H1 (cell line): Measurements from ENCODE around the gene C1orf146.

Experiments
- CEBPB ChIP-seq: IDR thresholded peaks from 2 replicates; pipeline ENCODE4 v1.6.1; 2012; ENCODE audit warnings: low read depth, low read length
- CTCF ChIP-seq, 3 experiments: IDR thresholded peaks; 1 replicate in 2 of 3; 2 replicates in 1 of 3; pipeline versions ENCODE4 v1.5.1 to v1.6.1; 2011; ENCODE audit warnings: low read length in 3 of 3, mild to moderate bottlenecking in 3 of 3, inconsistent platforms in 2 of 3, low read depth in 1 of 3, moderate library complexity in 1 of 3; ENCODE audit not compliant: insufficient read depth in 1 of 3; ENCODE audit errors: control extremely low read depth in 1 of 3
- EZH2 ChIP-seq: fragments of 200-600 bp; sonication (generic); IDR thresholded peaks from 2 replicates; pipeline ENCODE4 v1.7.1; 2012; ENCODE audit warnings: low read depth, mild to moderate bottlenecking, moderate library complexity, low read length, inconsistent platforms; ENCODE audit not compliant: severe bottlenecking
- HDAC6 ChIP-seq: IDR thresholded peaks from one replicate; pipeline ENCODE4 v1.7.1; 2012; ENCODE audit warnings: low read depth, mild to moderate bottlenecking, inconsistent platforms, low read length, moderate library complexity
- POLR2A ChIP-seq, 2 experiments: IDR thresholded peaks; 1 replicate in 1 of 2; 2 replicates in 1 of 2; pipeline ENCODE4 v1.6.1; 2011; ENCODE audit warnings: low read depth in 2 of 2, low read length in 2 of 2, mild to moderate bottlenecking in 2 of 2; ENCODE audit errors: control extremely low read depth in 1 of 2
- POU5F1 ChIP-seq: IDR thresholded peaks from 2 replicates; pipeline ENCODE4 v1.6.1; 2011; ENCODE audit warnings: low read depth, mild to moderate bottlenecking, low read length, moderate library complexity
- SIN3A ChIP-seq, 2 experiments: IDR thresholded peaks in 1 of 2; conservative IDR thresholded peaks in 1 of 2; 2 replicates each; pipeline ENCODE4 v1.6.1; 2011 to 2012; ENCODE audit warnings: low read length in 2 of 2, improper control_type of control experiment in 1 of 2, low read depth in 1 of 2, mild to moderate bottlenecking in 1 of 2
- TCF12 ChIP-seq: IDR thresholded peaks from 2 replicates; pipeline ENCODE4 v1.6.1; 2011; ENCODE audit warnings: low read depth, mild to moderate bottlenecking, low read length

- TF ChIP-seq SIN3A (conservative IDR thresholded peaks at IDR 0.05 in 1 of 2, IDR thresholded peaks at IDR 0.05 in 1 of 2; ENCODE audit: low read depth in 1 of 2, low read length in 2 of 2) (no peak), CTCF (IDR thresholded peaks at IDR 0.05; ENCODE audit: control extremely low read depth in 1 of 3, insufficient read depth in 1 of 3, low read depth in 1 of 3, low read length in 3 of 3) (no peak), TCF12 (no peak), CEBPB (no peak), HDAC6 (no peak), EZH2 (no peak), POU5F1 (no peak), POLR2A (IDR thresholded peaks at IDR 0.05; ENCODE audit: control extremely low read depth in 1 of 2, low read depth in 2 of 2, low read length in 2 of 2) (no peak)
These were observed 13.0 kb downstream of the C1orf146 start for GRCh38 chr1:92230736-92231135.
